ENCODE results near the gene RUFY2.
"Not testable (repeated sequence)": the region's sequence is repeated elsewhere in the genome, so short reads cannot be mapped to it uniquely, and the experiment has no call there.

Gene RUFY2

GRCh38 chr10:68327889-68328786 lies 78.9 kb downstream of the RUFY2 start:
- peak; percentile 79 for DNase-seq (ENCODE audit: low spot score)

- DNase-seq (ENCODE audit: low spot score): not testable (repeated sequence)
Observed at GRCh38 chr10:68324396-68324795, 82.7 kb downstream of the RUFY2 start.

GRCh38 chr10:68318331-68319059 lies 88.6 kb downstream of the RUFY2 start:
- no peak for DNase-seq (ENCODE audit: low spot score)

- no peak for DNase-seq (ENCODE audit: low spot score)
Observed at GRCh38 chr10:68315582-68315981, 91.5 kb downstream of the RUFY2 start.

GRCh38 chr10:68314930-68315329 lies 92.1 kb downstream of the RUFY2 start:
- not testable (repeated sequence) for DNase-seq (ENCODE audit: low spot score)

- no peak for DNase-seq (ENCODE audit: low spot score)
Observed at GRCh38 chr10:68310531-68310930, 96.5 kb downstream of the RUFY2 start.

- DNase-seq (ENCODE audit: low spot score): no peak
Observed at GRCh38 chr10:68305854-68306253, 101.2 kb downstream of the RUFY2 start.

- no peak for DNase-seq (ENCODE audit: low spot score)
Observed at GRCh38 chr10:68303849-68304412, 103.1 kb downstream of the RUFY2 start.

- DNase-seq (ENCODE audit: low spot score): no peak
Observed at GRCh38 chr10:68302871-68303270, 104.2 kb downstream of the RUFY2 start.

GRCh38 chr10:68302503-68302823 lies 104.6 kb downstream of the RUFY2 start:
- no peak for DNase-seq (ENCODE audit: low spot score)

GRCh38 chr10:68301790-68302502 lies 105.1 kb downstream of the RUFY2 start:
- DNase-seq (ENCODE audit: low spot score): peak; percentile 68

GRCh38 chr10:68301301-68301700 lies 105.8 kb downstream of the RUFY2 start:
- no peak for DNase-seq (ENCODE audit: low spot score)

- peak; percentile 15 for DNase-seq (ENCODE audit: low spot score)
Observed at GRCh38 chr10:68296843-68297663, 110.0 kb downstream of the RUFY2 start.
